Esophagus (tissue), 2 donors: ENCODE results near the gene MERTK. TPM values are rescaled to one million over a fixed set of nuclear protein-coding genes. Genes with fewer than 3 reads are reported as not detected.
"Not testable (repeated sequence)": the region's sequence is repeated elsewhere in the genome, so short reads cannot be mapped to it uniquely, and the experiment has no call there.

ENCODE experiments used
- H3K27ac ChIP-seq, 2 donors: one replicate each; pipeline ENCODE4 v1.5.1; 2013; ENCODE audit warnings: low read depth in 2 of 2, mild to moderate bottlenecking in 2 of 2, inconsistent platforms in 1 of 2, low read length in 1 of 2, moderate library complexity in 1 of 2
- H3K27me3 ChIP-seq, 2 donors: one replicate each; pipeline ENCODE4 v1.6.1; 2013; ENCODE audit warnings: low read length in 2 of 2, control low read depth in 1 of 2, mild to moderate bottlenecking in 1 of 2; ENCODE audit not compliant: insufficient read depth in 2 of 2, control insufficient read depth in 1 of 2
- H3K36me3 ChIP-seq, 2 donors: one replicate each; pipeline ENCODE4 v1.6.1; 2013; ENCODE audit warnings: low read length in 1 of 2; ENCODE audit not compliant: control insufficient read depth in 2 of 2, insufficient read depth in 2 of 2
- H3K4me1 ChIP-seq, 2 donors: one replicate each; pipeline ENCODE4 v1.6.1; 2013; ENCODE audit warnings: low read length in 1 of 2; ENCODE audit not compliant: control insufficient read depth in 2 of 2, insufficient read depth in 2 of 2
- H3K4me3 ChIP-seq, 2 donors: one replicate each; pipeline ENCODE4 v1.5.1; 2013; ENCODE audit warnings: low read length in 2 of 2, mild to moderate bottlenecking in 2 of 2, low read depth in 1 of 2, moderate library complexity in 1 of 2
- H3K9me3 ChIP-seq, 2 donors: one replicate each; pipeline ENCODE4 v1.6.1; 2013; ENCODE audit warnings: mild to moderate bottlenecking in 2 of 2, low read depth in 1 of 2, low read length in 1 of 2, moderate library complexity in 1 of 2; ENCODE audit not compliant: control insufficient read depth in 2 of 2, insufficient read depth in 1 of 2
- WGBS, 2 donors: extraction: QIAGEN DNeasy Blood & Tissue Kit; methylation state at CpG; one replicate each; pipeline ENCODE4 v1.1.7; 2013; 5-methylcytosine and 5-hydroxymethylcytosine counted together
- polyA plus RNA-seq, 2 donors: library from polyadenylated mRNA; stranded (reverse); fragments of 200-250 nt; gene quantifications; one replicate each; pipeline ENCODE4 v1.2.3, GENCODE V29; 2013
- donor health status: healthy with polysubstance abuse.
- donor health status: Bipolar disorder and iron deficiency.

MERTK gene
- polyA plus RNA-seq, 2 donors: 2.5 to 2.9 TPM

DNA sequence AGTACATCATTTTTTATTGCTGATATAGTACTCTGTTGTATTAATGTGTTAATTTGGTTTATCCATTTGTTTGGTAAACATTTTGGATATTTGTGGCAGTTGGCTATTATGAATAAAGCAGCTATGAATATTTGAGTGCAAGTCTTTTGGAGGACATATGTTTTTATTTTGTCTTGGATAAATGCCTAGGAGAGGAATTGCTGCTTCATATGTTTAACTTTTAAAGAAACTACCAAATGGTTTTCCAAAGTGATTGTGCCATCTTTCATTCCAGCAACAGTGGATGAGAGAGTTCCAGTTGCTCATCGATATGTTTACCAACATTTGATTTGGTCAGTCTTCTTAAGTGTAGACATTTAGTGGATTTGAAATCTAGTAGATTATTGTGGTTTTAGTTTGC is 51.8 kb downstream of the MERTK start:
- peaks cover 0 to 2% of the 10 kb centered on the region in 2 donors for H3K27me3 ChIP-seq
- H3K36me3 ChIP-seq: peaks cover 0 to 4% of the 10 kb centered on the region in 2 donors
- H3K4me1 ChIP-seq: peaks cover 0 to 2% of the 10 kb centered on the region in 2 donors
- H3K4me3 ChIP-seq: no peak overlapping the region
- H3K27ac ChIP-seq: no peak overlapping the region
- WGBS, 2 donors: 88 to 93% methylated on average over 1 of the region's 1 CpG
- H3K9me3 ChIP-seq: no peaks in the 10 kb centered on the region

DNA sequence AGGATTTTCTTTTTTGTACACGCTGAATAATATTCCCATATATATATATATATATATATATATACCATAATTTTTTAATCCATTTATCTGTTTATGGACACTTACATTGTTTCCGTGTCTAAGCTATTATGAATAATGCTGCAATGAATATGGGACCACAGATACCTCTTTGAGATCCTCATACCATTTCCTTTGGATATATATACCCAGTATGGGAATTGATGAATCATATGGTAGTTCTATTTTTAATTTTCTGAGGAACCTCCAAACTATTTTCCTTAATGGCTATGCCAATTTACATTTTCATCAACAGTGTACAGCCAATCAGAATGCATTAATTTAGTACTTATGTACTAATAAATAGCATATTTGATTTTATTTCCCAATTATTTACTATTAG is 53.1 kb downstream of the MERTK start:
- no peaks in the 10 kb centered on the region for H3K9me3 ChIP-seq
- H3K4me3 ChIP-seq: no peak overlapping the region
- no peaks in the 10 kb centered on the region for H3K4me1 ChIP-seq
- peaks cover 0 to 2% of the 10 kb centered on the region in 2 donors for H3K27me3 ChIP-seq
- WGBS, 2 donors: 93 to 94% methylated on average over 2 of the region's 2 CpGs
- H3K36me3 ChIP-seq: peaks cover 0 to 4% of the 10 kb centered on the region in 2 donors
- H3K27ac ChIP-seq: no peak overlapping the region

DNA sequence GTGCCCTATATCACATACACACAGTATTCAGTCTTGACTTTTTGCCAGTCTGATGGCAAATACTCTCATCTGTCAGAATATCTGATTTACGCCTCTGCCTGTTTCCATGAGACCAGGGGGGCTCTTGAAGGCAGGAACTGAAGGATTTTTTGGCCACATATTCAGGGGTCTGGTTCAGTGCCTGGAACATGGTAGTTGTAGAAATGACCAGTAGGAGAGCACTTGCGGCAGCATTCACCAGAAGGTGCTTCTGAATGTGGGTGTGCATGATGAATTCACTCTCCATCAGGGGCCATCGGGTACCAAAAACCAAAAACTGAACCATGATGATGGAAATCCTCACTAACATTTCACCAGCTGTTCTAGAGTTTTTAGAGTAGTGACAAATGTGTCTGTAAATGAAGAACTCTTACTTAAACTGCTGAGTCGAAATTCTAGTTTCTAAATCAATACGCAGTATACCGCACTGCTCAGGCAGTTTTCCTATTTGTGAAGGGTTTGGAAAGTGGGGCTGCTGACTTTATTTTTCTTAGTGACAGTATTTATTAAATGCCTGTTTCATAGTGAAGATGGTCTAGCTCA is 54.6 kb downstream of the MERTK start:
- H3K27me3 ChIP-seq: peaks cover 0 to 2% of the 10 kb centered on the region in 2 donors
- 87 to 90% methylated on average over 6 of the region's 6 CpGs for WGBS, 2 donors
- no peaks in the 10 kb centered on the region for H3K9me3 ChIP-seq
- no peak overlapping the region for H3K4me3 ChIP-seq
- peaks cover 0 to 4% of the 10 kb centered on the region in 2 donors for H3K36me3 ChIP-seq
- H3K4me1 ChIP-seq: no peaks in the 10 kb centered on the region
- no peak overlapping the region for H3K27ac ChIP-seq

DNA sequence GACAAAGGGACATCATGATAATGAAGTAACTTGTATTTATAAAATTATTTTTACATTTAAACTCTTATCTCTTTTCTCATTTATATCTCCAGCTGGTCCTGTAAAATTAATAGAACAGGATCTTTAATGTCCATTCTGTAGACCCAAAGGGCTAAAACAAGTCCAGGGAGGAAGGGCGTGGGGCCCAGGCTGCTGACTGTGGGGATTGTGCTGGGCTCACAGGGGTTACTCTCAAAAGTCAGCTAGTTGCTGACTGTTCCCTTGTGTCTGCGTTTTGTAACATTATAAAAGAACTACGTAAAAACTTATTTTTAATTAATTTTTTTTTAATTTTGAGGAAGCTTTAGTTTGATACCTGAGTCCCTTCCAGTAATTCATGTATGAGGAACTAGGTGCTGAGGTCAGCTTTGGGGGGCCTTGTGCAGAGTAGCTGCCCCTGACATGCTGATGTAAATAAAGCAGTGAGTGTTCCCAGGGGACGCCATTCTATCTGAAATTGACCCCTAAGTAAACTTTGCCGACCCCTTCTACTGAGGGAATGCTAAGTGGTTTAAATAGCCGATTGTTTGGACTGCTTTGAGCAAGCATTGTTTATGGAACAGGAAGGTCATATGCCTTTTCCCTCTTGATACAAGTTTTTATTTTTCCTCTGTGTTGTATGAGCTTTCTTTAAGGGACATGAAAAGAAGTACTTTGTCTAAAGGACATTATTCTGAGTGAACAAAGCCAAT is 56.4 kb downstream of the MERTK start:
- 65 to 66% methylated on average over 6 of the region's 6 CpGs for WGBS, 2 donors
- Histone ChIP-seq H3K4me3 (no peak overlapping the region), H3K27ac (no peak overlapping the region), H3K36me3 (no peaks in the 10 kb centered on the region), H3K4me1 (no peaks in the 10 kb centered on the region), H3K9me3 (no peaks in the 10 kb centered on the region), H3K27me3 (peaks cover 0 to 2% of the 10 kb centered on the region in 2 donors)

DNA sequence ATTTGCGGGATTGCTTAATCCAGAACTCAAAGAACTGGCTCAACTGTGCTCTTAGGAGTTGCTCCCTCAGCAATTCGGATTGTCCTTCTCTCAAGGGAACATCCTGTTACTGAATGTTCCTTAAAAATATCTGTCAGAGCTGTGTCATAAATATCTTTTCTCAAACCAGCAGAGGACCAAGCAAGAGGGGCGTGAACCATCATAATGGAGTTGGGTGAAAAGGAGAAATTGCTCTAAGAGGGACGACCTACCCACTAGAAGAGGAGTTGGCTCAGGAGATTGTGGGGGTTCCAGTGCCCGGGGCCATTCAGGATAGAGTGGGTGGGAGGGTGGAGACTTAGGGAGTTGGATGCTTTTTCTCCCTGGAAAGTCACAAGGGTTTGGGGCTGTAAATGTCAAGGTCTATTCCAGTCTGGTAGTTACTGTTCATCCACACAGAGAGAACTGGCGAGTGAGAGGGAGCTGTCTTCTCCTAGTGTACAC is 59.5 kb downstream of the MERTK start:
- H3K4me1 ChIP-seq: no peaks in the 10 kb centered on the region
- no peaks in the 10 kb centered on the region for H3K36me3 ChIP-seq
- H3K9me3 ChIP-seq: no peaks in the 10 kb centered on the region
- no peaks in the 10 kb centered on the region for H3K27me3 ChIP-seq
- WGBS, 2 donors: 76 to 83% methylated on average over 6 of the region's 6 CpGs
- H3K27ac ChIP-seq: peak overlapping the region in 1 of 2 donors; percentile 61
- H3K4me3 ChIP-seq: no peak overlapping the region

DNA sequence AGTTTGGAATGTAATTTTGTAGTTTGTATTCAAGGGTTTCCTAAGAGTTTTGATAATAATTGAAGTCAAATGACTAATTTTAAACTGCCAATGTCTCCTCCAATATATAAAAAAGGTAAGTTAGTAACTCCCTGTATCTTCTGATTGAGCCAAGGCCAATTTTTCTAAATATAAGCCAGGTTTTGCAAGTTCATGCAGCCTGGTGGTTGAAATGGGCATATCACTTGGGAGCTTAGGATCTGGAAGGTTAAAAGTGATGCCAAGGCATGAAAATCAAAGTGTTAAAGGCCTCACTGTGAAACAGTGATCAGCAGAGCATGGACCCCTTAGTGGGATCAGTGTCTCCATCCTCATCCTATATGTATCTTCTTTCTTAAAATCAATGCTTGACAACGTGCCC is 60.5 kb downstream of the MERTK start:
- H3K36me3 ChIP-seq: no peaks in the 10 kb centered on the region
- WGBS, 2 donors: 61 to 93% methylated on average over 1 of the region's 1 CpG
- H3K27ac ChIP-seq: no peak overlapping the region
- H3K4me1 ChIP-seq: no peaks in the 10 kb centered on the region
- no peaks in the 10 kb centered on the region for H3K27me3 ChIP-seq
- no peak overlapping the region for H3K4me3 ChIP-seq
- no peaks in the 10 kb centered on the region for H3K9me3 ChIP-seq

DNA sequence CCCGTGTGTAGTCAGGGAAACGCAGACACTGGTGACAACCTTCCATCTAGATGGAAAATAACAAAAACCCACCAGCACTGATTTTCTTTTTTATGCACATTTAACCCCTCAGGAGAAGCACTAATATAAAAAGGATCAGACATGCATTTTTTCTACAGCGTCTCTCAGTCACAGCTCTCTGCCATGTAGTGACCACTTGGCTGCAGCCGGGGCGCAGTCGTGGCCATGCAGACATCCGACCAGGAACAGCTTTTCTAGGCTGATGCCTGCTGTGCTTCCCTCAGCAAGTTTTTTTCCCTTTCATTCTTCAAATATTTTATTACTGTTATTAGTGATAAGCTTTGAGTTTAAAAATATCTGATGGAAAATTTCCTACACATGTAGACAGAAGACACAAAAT is 63.3 kb downstream of the MERTK start:
- no peaks in the 10 kb centered on the region for H3K9me3 ChIP-seq
- 89 to 92% methylated on average over 7 of the region's 7 CpGs for WGBS, 2 donors
- no peak overlapping the region for H3K4me3 ChIP-seq
- H3K4me1 ChIP-seq: no peaks in the 10 kb centered on the region
- H3K27me3 ChIP-seq: no peaks in the 10 kb centered on the region
- no peaks in the 10 kb centered on the region for H3K36me3 ChIP-seq
- H3K27ac ChIP-seq: no peak overlapping the region

DNA sequence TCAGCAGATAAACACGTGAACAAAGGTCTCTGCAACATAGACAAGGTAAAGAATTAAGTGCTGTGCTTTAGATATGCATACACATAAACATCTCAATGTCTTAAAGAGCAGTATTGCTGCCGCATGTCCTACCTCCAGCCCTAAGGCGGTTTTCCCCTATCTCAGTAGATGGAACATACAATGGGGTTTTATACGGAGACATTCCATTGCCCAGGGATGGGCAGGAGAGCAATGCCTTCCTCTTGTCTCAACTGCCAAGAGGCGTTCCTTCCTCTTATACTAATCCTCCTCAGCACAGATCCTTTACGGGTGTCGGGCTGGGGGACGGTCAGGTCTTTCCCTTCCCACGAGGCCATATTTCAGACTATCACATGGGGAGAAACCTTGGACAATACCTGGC is 64.7 kb downstream of the MERTK start:
- H3K9me3 ChIP-seq, H3K4me1 ChIP-seq: not testable (repeated sequence)
- 79 to 80% methylated on average over 8 of the region's 9 CpGs for WGBS, 2 donors

DNA sequence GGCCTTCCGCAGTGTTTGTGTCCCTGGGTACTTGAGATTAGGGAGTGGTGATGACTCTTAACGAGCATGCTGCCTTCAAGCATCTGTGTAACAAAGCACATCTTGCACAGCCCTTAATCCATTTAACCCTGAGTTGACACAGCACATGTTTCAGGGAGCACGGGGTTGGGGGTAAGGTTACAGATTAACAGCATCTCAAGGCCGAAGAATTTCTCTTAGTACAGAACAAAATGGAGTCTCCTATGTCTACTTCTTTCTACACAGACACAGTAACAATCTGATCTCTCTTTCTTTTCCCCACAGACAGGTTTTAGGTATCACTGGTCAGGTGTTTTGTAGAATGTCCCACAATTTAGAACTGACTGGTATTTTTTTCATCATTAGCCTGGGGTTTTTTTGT is 65.1 kb downstream of the MERTK start:
- H3K4me3 ChIP-seq, H3K27me3 ChIP-seq, H3K36me3 ChIP-seq, H3K4me1 ChIP-seq, H3K9me3 ChIP-seq, H3K27ac ChIP-seq: not testable (repeated sequence)
- WGBS, 2 donors: 36 to 67% methylated on average over 3 of the region's 4 CpGs

More for the DNA sequence above, 64.7 kb downstream of the MERTK start:
- H3K36me3 ChIP-seq, H3K4me3 ChIP-seq, H3K27ac ChIP-seq, H3K27me3 ChIP-seq: not testable (repeated sequence)

DNA sequence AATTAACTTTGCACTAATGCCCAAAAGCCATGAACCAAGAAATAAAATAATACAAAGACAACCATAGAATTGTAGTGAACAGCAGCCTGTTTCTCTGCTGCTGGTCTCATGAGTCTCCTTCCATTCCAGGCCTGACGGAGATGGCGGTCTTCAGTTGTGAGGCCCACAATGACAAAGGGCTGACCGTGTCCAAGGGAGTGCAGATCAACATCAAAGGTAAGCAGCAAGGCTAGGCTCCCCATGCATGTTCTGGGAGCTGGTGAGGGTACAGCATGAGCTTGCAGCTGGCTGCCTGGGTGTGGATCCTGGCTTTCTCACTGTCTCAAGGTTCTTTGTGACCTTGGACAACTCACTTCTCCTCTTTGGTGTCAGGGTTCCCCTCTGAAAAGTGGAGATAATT is 66.7 kb downstream of the MERTK start:
- Histone ChIP-seq H3K36me3 (peaks cover 0 to 4% of the 10 kb centered on the region in 2 donors), H3K27ac (no peak overlapping the region), H3K27me3 (no peaks in the 10 kb centered on the region), H3K4me1 (no peaks in the 10 kb centered on the region), H3K9me3 (no peaks in the 10 kb centered on the region), H3K4me3 (no peak overlapping the region)
- WGBS, 2 donors: 91 to 92% methylated on average over 3 of the region's 3 CpGs
